Epithelial cell of prostate (primary cell): Measurements from ENCODE around the gene BANF1.
A peak's percentile ranks its signal among the peaks of the same experiment; 100 is the strongest.

Experiments
- DNase-seq: peaks from one replicate; pipeline ENCODE4 v3.0.0-alpha.2; 2011; ENCODE audit warnings: low read depth, low spot score
- H3K27ac ChIP-seq: fragments of 450-650 bp; 2 replicates; pipeline ENCODE4 v1.5.1; 2017; ENCODE audit warnings: mild to moderate bottlenecking

BANF1 gene

DNA sequence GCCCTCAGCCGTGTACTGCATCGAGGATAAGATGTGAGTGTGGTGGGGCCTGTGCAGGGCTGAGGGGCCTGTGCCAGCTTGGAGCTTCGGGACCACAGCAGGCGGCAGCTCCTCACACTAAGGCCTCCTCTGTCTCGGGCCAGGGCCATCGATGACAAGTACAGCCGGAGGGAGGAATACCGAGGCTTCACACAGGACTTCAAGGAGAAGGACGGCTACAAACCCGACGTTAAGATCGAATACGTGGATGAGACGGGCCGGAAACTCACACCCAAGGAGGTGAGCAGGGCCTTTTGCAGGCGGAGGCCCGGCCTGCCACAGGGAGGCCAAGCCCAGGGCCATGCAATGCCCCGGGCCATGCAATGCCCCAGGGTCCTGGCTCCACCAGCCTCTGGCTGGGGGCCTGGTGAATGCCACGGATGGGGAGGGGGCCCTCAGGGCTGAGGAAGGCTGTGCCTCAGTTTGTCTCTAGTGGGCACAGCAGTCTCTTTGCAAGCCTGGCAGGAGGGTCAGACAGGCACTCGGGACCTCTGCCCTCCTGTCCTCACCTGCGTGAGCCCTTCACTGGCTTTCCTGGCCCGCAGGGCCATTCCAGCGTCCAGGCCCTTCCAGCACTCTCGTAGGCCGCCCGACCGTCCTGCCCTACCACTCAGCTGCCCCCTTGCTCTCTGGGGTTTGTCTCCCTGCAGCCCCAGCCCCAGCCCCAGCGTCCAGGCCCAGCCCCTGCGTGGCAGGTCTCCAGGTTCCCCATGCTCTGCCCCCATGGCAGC is 24.5 kb upstream of the BANF1 start:
- DNase-seq, result no peak
- H3K27ac ChIP-seq, result no peak overlapping the region

DNA sequence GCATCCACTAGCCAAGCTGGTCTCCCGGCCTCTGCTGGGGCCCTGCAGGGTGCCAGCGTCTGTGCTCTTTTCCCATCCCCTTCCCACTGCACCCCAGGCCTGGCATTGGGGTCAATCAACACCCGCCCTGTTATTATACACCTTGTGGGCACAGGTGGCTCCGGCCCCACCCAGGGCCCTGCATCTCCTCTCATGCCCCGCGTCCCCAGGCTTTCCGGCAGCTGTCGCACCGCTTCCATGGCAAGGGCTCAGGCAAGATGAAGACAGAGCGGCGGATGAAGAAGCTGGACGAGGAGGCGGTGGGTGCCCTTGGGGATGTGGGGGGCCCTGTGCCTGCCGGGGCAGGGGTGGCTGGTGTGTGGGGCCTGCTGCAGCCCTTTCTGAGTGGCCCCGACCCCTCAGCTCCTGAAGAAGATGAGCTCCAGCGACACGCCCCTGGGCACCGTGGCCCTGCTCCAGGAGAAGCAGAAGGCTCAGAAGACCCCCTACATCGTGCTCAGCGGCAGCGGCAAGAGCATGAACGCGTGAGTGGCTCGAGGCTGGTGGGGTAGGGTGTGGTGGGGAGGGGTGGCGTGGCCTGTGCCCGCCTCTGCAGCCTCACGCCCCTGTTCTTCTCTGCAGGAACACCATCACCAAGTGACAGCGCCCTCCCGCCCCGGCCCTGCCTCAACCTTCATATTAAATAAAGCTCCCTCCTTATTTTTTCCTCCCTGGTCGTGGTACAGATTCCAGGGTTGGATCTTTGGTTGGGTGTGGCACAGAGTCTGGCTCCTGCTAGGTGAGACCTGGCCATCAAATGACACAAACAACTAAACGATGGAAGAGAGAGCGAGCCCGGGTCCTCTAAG is 23.7 kb upstream of the BANF1 start:
- no peak overlapping the region for H3K27ac ChIP-seq
- DNase-seq, result no peak

GRCh38 chr11:65979261-65979759 is 23.0 kb upstream of the BANF1 start:
- no peak overlapping the region for H3K27ac ChIP-seq
- DNase-seq, result no peak

- no peak for DNase-seq
Observed at GRCh38 chr11:65981101-65981740, 21.1 kb upstream of the BANF1 start.

DNA sequence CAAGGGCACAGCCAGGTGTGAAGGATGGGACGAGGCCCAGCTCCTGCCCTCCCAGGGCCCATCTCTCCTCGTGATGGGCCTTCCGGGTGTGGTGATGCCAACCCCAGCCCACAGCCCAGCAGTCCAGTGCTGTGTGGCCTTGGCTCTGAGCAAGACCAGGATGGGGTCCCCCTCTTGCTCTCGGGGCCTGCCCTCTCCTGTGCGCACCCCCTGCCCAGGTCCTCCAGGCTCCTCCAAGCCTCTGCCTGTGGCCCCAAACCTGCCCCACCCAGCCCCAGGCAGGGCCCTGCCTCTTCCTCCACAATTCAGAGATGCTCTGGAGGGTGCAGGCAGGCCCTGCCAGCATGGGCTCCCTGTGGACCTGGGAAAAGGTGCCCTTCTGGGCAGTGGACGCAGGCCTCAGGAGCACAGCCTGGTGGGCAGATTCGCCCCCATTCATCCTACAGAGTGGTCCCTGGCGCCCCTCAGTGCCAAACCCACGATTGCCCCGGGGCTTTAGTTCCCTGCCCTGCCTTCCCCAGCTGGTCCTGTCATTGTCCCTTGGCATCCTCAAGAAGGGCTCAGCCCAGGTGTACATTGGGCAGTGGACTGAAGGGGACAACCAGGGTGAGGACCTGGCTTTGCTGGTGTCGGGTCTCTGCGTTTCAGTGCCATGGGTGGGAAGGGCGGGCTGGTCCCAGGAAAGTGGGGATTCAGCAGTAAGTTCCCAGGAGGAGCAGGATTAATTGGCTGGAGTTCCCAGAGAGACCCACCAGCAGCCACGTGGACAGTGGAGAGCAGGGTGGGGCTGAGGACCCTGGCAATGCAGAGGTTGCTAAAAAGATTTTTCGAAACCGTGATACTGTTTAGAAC is 20.1 kb upstream of the BANF1 start:
- no peak overlapping the region for H3K27ac ChIP-seq
- DNase-seq, result no peak

More at GRCh38 chr11:65981101-65981740, 21.1 kb upstream of the BANF1 start:
- H3K27ac ChIP-seq, result no peak overlapping the region

DNA sequence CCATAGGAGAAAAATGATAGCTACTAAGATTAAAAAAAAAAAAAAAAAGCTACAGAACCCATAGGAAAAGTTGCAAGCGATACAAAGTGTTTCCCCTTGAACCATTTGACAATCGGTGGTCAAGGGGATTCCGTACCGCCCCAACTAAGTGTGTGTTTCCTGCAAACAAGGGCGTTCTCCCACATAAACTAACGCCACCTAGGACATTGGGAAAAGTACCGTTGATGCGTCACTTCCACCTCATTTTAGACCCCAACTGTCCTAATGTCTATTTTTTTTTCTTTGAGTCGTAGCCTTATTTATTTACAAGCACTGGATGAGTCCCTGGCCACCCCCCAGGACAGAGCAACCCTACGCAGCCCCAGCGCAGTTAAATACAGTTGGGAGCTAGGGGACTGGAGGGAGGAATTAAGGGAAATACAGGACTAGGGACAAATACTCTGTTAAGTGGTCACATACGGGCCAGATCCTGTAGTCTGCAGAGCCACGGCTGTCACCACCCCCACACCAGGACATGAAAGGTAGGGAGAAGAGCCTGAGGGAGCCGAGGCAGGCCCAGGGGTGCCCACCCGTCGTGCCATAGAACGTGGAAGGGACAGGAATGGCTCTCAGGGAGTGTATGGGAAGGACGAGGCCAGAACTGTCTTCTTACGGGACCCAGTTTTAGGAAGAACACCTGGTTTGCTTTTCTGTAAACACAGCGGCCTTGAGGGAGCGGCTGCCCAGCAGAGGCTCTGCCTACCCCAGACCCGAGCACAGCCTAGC is 19.3 kb upstream of the BANF1 start:
- H3K27ac ChIP-seq, result no peak overlapping the region
- no peak for DNase-seq

- DNase-seq, result no peak
- no peak overlapping the region for H3K27ac ChIP-seq
Observed at GRCh38 chr11:65983589-65983987, 18.7 kb upstream of the BANF1 start.

DNA sequence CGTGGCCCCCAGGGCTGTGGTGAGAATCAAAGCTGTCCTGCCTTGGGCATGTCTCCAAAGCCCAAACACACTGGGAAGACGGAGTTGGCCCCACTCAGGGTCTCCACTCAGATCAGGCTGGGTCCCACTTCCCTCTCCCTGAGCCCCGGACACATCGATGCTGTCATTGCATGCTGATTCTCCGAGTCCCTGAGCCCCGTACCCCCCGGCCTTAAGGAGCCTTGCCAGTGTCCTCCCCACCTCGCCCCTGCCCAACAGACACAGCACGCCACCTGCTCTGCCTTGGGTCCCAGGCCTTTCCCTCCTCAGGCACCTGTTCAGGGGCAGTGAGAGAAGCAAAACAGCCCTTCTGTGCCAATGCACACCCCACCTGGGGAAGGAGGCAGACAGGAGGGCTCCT is 15.0 kb upstream of the BANF1 start:
- no peak for DNase-seq
- no peak overlapping the region for H3K27ac ChIP-seq

DNA sequence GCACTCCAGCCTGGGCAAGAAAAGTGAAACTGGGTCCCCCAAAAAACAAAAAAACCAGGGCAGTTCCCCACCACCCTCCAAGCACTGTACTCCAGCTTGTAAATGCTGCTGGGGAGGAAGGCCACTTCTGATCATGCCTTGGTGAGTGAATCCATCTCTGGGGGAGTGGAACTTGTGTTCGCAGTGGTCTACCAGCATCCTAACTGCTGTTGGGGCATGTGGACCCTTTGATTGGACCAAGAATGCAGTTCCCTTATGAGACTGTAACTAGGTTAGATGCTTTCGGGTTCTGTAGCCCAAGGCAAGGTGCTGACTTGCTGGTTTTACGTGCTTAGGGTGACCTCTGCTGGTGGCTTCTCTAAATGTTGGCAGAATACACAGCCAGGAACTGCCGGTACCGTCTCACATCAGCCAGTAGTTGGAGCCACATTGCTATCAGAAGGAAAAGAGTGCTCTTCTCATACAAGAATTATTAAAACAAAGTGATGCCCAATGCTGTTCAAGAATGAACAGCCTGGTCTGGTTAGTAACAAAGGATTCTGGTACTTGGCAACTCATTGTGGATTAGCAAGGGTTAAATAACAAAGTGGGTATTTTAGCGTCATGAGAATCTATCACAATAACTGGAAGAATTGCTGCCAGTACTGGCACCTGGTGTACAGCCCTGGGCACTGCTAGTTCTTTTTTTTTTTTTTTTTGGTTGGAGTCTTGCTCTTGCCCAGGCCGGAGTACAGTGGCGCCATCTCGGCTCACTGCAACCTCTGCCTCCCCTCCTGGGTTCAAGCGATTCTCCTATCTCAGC is 13.3 kb upstream of the BANF1 start:
- H3K27ac ChIP-seq, result no peak overlapping the region
- DNase-seq, result peak; percentile 60

- no peak for DNase-seq
- H3K27ac ChIP-seq, result no peak overlapping the region
Observed at GRCh38 chr11:65992056-65992455, 10.2 kb upstream of the BANF1 start.

- DNase-seq, result no peak
Observed at GRCh38 chr11:65997286-65997685, 5.0 kb upstream of the BANF1 start.

GRCh38 chr11:66002648-66003225 is 434 bp downstream of the BANF1 start:
- peak overlapping the region; percentile 96 for H3K27ac ChIP-seq
- no peak for DNase-seq

More at GRCh38 chr11:65997286-65997685, 5.0 kb upstream of the BANF1 start:
- H3K27ac ChIP-seq, result no peak overlapping the region

DNA sequence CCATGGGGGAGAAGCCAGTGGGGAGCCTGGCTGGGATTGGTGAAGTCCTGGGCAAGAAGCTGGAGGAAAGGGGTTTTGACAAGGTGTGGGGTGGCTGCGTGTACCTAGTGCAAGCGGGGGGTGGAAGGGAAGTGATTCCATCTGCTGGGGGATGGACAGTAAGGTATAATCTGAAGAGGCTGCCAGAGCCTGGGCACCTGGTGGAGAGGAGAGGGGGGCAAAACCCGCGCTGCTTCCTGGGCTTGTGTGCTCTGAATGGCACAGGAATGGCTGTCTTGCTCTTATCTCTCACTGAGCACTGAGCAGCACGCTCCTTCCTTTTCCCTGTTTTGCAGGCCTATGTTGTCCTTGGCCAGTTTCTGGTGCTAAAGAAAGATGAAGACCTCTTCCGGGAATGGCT is 988 bp downstream of the BANF1 start:
- H3K27ac ChIP-seq, result peak overlapping the region; percentile 96

GRCh38 chr11:66004186-66004585 is 1.9 kb downstream of the BANF1 start:
- no peak for DNase-seq
- H3K27ac ChIP-seq, result no peak overlapping the region

More for the DNA sequence above, 988 bp downstream of the BANF1 start:
- DNase-seq, result no peak

DNA sequence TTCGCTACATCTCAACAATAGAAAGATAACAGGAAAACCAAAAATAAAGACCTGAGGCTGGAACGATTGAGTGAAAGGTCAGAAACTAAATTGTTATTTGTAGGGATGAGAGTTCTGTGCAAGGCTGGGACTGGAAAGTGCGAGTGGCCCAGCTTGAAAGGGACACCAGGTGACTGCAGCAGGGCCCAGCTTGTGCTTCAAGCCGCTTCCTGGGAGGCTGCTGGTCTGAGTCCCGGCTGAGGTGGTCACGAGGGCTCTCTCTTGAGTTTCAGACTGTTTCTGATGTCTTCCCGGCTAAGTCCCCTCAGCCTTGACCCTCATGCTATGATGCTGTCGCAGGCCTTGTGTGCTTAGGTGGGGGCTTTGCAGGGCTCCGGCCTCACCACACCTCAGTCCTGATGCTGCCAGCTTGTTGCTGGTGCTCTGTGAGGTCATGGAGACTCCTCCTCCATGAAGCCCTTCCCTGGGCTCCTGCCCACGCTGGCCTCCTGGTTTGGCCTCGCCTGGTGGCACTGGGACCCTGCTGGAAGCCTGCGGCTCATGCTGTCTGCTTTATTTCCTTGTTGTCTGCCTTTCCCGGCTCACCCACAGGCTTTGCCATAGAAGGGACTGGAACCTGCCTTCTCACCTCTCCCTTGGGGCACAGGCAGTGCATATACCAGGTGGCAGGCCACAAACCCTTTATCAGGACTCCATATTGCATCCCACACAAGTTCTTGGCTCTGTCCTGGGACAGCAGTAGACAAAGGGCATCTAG is 4.0 kb downstream of the BANF1 start:
- DNase-seq, result no peak
- H3K27ac ChIP-seq, result no peak overlapping the region

DNA sequence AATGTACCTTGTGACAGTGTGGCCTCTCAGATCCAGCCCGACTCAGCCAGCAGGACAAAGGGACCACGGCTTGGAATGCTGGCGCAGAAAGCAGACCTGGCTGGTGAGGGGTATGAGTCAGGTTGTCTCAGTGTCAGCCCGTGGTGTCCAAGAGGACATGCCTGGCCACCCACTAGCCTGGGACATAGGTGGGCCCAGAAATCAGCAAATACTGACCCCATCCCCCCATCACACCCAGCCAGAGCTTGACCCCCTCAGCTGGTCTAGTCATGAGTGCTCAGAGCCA is 4.5 kb downstream of the BANF1 start:
- no peak overlapping the region for H3K27ac ChIP-seq
- no peak for DNase-seq

DNA sequence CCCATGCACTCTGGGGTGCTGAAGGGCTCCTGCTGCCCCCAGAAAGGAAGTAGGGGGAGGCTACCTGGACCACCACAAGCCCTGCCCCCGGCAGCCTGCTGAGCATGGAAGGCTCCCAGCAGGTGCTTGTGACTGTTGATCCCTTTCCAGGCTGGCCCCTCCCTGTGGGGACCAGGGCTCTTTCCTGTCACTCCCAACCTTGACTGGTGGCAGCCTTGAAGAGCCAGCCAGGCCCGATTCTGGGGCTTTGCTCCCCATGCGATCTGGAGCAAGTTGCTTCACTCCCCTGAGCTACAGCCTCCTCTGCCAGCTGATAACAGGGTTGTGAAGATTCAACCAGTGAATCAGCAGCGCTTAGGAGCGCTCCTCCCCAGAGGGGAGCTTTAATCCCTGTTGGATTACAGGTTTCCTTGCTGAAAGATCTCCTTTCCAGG is 4.9 kb downstream of the BANF1 start:
- DNase-seq, result no peak
- no peak overlapping the region for H3K27ac ChIP-seq

DNA sequence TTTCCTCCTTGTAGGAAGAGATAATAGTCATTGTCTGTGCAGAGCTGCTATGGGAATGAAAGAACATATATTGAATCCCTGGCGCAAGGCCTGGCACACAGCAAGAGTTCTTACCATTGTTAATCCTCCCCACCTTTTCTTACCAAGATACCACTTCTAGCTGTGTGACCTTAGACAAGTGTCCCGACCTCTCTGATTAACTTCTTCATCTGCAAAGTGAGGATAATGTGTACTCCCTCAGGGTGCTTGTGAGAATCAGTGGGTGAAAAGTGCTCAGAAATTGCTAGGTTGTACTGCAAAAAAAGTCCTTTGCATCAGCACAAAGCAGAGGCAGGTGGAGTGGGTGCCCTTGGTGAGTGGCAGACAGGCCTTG is 5.8 kb downstream of the BANF1 start:
- H3K27ac ChIP-seq, result peak overlapping the region; percentile 55

More for the DNA sequence above, 5.8 kb downstream of the BANF1 start:
- no peak for DNase-seq
